Activated T-helper 1 cell treated with anti-CD3 and anti-CD28 coated beads, Interleukin-12 subunit alpha, Interleukin-12 subunit beta, Interleukin-2, Interleukin-4 antibody, amounts not matched to agents 30 ng/mL and 10 ng/mL and 1 ng/mL, durations not matched to agents 14 hours and 24 hours and 36 hours (primary cell): ENCODE data around the gene MEGF6. TPM values are rescaled to one million over a fixed set of nuclear protein-coding genes. Genes with fewer than 3 reads are reported as not detected.

ENCODE experiments used
- DNase-seq: peaks from one replicate; pipeline ENCODE4 v3.0.0; 2021; ENCODE audit warnings: low spot score
- H3K27ac Mint-ChIP-seq: one replicate; pipeline ENCODE4 v1.8.0; 2021; ENCODE audit warnings: mild to moderate bottlenecking, mixed read lengths
- H3K27me3 Mint-ChIP-seq: one replicate; pipeline ENCODE4 v1.8.0; 2022; ENCODE audit warnings: mild to moderate bottlenecking, moderate library complexity, mixed read lengths; ENCODE audit not compliant: insufficient read depth
- H3K36me3 Mint-ChIP-seq: one replicate; pipeline ENCODE4 v1.8.0; 2021; ENCODE audit warnings: low read depth, mixed read lengths
- H3K4me1 Mint-ChIP-seq: one replicate; pipeline ENCODE4 v1.8.0; 2021; ENCODE audit warnings: low read depth, mixed read lengths
- H3K4me3 Mint-ChIP-seq: one replicate; pipeline ENCODE4 v1.8.0; 2021; ENCODE audit warnings: mild to moderate bottlenecking, moderate library complexity, mixed read lengths
- H3K9me3 Mint-ChIP-seq: one replicate; pipeline ENCODE4 v1.8.0; 2021; ENCODE audit warnings: mixed read lengths
- intact Hi-C: fragments of 100-400 bp; cut with micrococcal nuclease; formaldehyde crosslinking; loops from one replicate; pipeline ENCODE4 v1.15.1; 2024
- total RNA-seq: library from RNA; stranded (reverse); gene quantifications from 2 replicates; pipeline ENCODE4 v1.2.3, GENCODE V29; 2022

Gene MEGF6
- total RNA-seq, 1 donor from 2014 or later, result 1.2 TPM

- Mint-ChIP-seq H3K4me1 (no peaks in the 10 kb centered on the region), H3K27me3 (no peaks in the 10 kb centered on the region), H3K36me3 (no peaks in the 10 kb centered on the region), H3K9me3 (no peaks in the 10 kb centered on the region), H3K4me3 (no peak overlapping the region), H3K27ac (no peak overlapping the region)
- intact Hi-C loops, result loop anchor here (1.0 kb wide), 1 partner anchor 31 kb away; no protein-coding TSS in a partner anchor
- DNase-seq, result peak; percentile 16
Observed at GRCh38 chr1:3483801-3484444, 127.4 kb downstream of the MEGF6 start.

GRCh38 chr1:3483380-3483779, 127.9 kb downstream of the MEGF6 start:
- Mint-ChIP-seq H3K9me3 (no peaks in the 10 kb centered on the region), H3K4me1 (no peaks in the 10 kb centered on the region), H3K36me3 (no peaks in the 10 kb centered on the region), H3K4me3 (no peak overlapping the region), H3K27ac (no peak overlapping the region), H3K27me3 (no peaks in the 10 kb centered on the region)
- DNase-seq, result no peak
- intact Hi-C loops, result no loop called here

- no peaks in the 10 kb centered on the region for H3K36me3 Mint-ChIP-seq
- H3K4me1 Mint-ChIP-seq, result no peaks in the 10 kb centered on the region
- H3K27me3 Mint-ChIP-seq, result no peaks in the 10 kb centered on the region
- no peaks in the 10 kb centered on the region for H3K9me3 Mint-ChIP-seq
- no peak overlapping the region for H3K27ac Mint-ChIP-seq
- no peak for DNase-seq
- no peak overlapping the region for H3K4me3 Mint-ChIP-seq
- intact Hi-C loops, result no loop called here
Observed at GRCh38 chr1:3482378-3482849, 128.9 kb downstream of the MEGF6 start.

- Mint-ChIP-seq H3K4me3 (no peak overlapping the region), H3K27ac (no peak overlapping the region), H3K36me3 (no peaks in the 10 kb centered on the region), H3K27me3 (no peaks in the 10 kb centered on the region), H3K4me1 (no peaks in the 10 kb centered on the region), H3K9me3 (no peaks in the 10 kb centered on the region)
- no peak for DNase-seq
- intact Hi-C loops, result no loop called here
Observed at GRCh38 chr1:3481836-3482375, 129.4 kb downstream of the MEGF6 start.

- intact Hi-C loops, result no loop called here
- H3K27me3 Mint-ChIP-seq, result no peaks in the 10 kb centered on the region
- no peak for DNase-seq
Observed at GRCh38 chr1:3481046-3481445, 130.3 kb downstream of the MEGF6 start.

GRCh38 chr1:3480369-3480719, 131.0 kb downstream of the MEGF6 start:
- Mint-ChIP-seq H3K36me3 (no peaks in the 10 kb centered on the region), H3K4me3 (no peak overlapping the region), H3K27me3 (no peaks in the 10 kb centered on the region), H3K9me3 (no peaks in the 10 kb centered on the region), H3K27ac (no peak overlapping the region), H3K4me1 (no peaks in the 10 kb centered on the region)
- intact Hi-C loops, result no loop called here
- DNase-seq, result no peak

More at GRCh38 chr1:3481046-3481445, 130.3 kb downstream of the MEGF6 start:
- Mint-ChIP-seq H3K27ac (no peak overlapping the region), H3K36me3 (no peaks in the 10 kb centered on the region), H3K4me3 (no peak overlapping the region), H3K4me1 (no peaks in the 10 kb centered on the region), H3K9me3 (no peaks in the 10 kb centered on the region)

GRCh38 chr1:3479511-3480368, 131.6 kb downstream of the MEGF6 start:
- Mint-ChIP-seq H3K4me1 (no peaks in the 10 kb centered on the region), H3K4me3 (no peak overlapping the region), H3K27ac (no peak overlapping the region), H3K9me3 (no peaks in the 10 kb centered on the region), H3K36me3 (no peaks in the 10 kb centered on the region), H3K27me3 (no peaks in the 10 kb centered on the region)
- DNase-seq, result no peak
- intact Hi-C loops, result no loop called here

- Mint-ChIP-seq H3K4me3 (no peak overlapping the region), H3K36me3 (no peaks in the 10 kb centered on the region), H3K4me1 (no peaks in the 10 kb centered on the region), H3K27me3 (no peaks in the 10 kb centered on the region), H3K9me3 (no peaks in the 10 kb centered on the region), H3K27ac (no peak overlapping the region)
- DNase-seq, result no peak
- intact Hi-C loops, result no loop called here
Observed at GRCh38 chr1:3478187-3478586, 133.1 kb downstream of the MEGF6 start.

GRCh38 chr1:3477241-3477995, 133.9 kb downstream of the MEGF6 start:
- Mint-ChIP-seq H3K4me1 (no peaks in the 10 kb centered on the region), H3K27me3 (no peaks in the 10 kb centered on the region), H3K4me3 (no peak overlapping the region), H3K36me3 (no peaks in the 10 kb centered on the region), H3K27ac (no peak overlapping the region), H3K9me3 (no peaks in the 10 kb centered on the region)
- no peak for DNase-seq
- intact Hi-C loops, result no loop called here

- Mint-ChIP-seq H3K4me3 (no peak overlapping the region), H3K27ac (no peak overlapping the region), H3K36me3 (no peaks in the 10 kb centered on the region), H3K9me3 (no peaks in the 10 kb centered on the region), H3K27me3 (no peaks in the 10 kb centered on the region), H3K4me1 (no peaks in the 10 kb centered on the region)
- DNase-seq, result no peak
- intact Hi-C loops, result no loop called here
Observed at GRCh38 chr1:3476666-3477065, 134.6 kb downstream of the MEGF6 start.

GRCh38 chr1:3475839-3476573, 135.3 kb downstream of the MEGF6 start:
- Mint-ChIP-seq H3K27me3 (no peaks in the 10 kb centered on the region), H3K9me3 (no peaks in the 10 kb centered on the region), H3K36me3 (no peaks in the 10 kb centered on the region), H3K4me1 (no peaks in the 10 kb centered on the region), H3K27ac (no peak overlapping the region), H3K4me3 (no peak overlapping the region)
- DNase-seq, result no peak
- intact Hi-C loops, result no loop called here

- intact Hi-C loops, result no loop called here
- no peak for DNase-seq
- Mint-ChIP-seq H3K36me3 (no peaks in the 10 kb centered on the region), H3K9me3 (no peaks in the 10 kb centered on the region), H3K27ac (no peak overlapping the region), H3K27me3 (no peaks in the 10 kb centered on the region), H3K4me3 (no peak overlapping the region), H3K4me1 (no peaks in the 10 kb centered on the region)
Observed at GRCh38 chr1:3474421-3474820, 136.9 kb downstream of the MEGF6 start.
